AML-193 (cell line): ENCODE results near the gene CENPC.
"Not testable (repeated sequence)": the region's sequence is repeated elsewhere in the genome, so short reads cannot be mapped to it uniquely, and the experiment has no call there.

Source experiments
- DNase-seq, 2 experiments: peaks; one replicate each; lab custom pipeline; 2025; lab: John Stamatoyannopoulos, UW

CENPC gene

GRCh38 chr4:67550451-67550850, 5.1 kb upstream of the CENPC start:
- no peak for DNase-seq

- peak; percentile 39 to 50 for DNase-seq
Observed at GRCh38 chr4:67549123-67549522, 3.8 kb upstream of the CENPC start.

GRCh38 chr4:67546971-67547370, 1.7 kb upstream of the CENPC start:
- no peak for DNase-seq

- DNase-seq: peak in 1 of 2 experiments; percentile 38
Observed at GRCh38 chr4:67546004-67546356, 677 bp upstream of the CENPC start.

- DNase-seq: no peak
Observed at GRCh38 chr4:67542076-67542475, 3.2 kb downstream of the CENPC start.

GRCh38 chr4:67539830-67540229, 5.5 kb downstream of the CENPC start:
- DNase-seq: no peak

GRCh38 chr4:67535280-67535840, 9.9 kb downstream of the CENPC start:
- no peak for DNase-seq

GRCh38 chr4:67533112-67533511, 12.2 kb downstream of the CENPC start:
- DNase-seq: no peak

GRCh38 chr4:67532397-67532796, 12.9 kb downstream of the CENPC start:
- not testable (repeated sequence) for DNase-seq

GRCh38 chr4:67531379-67531962, 13.8 kb downstream of the CENPC start:
- DNase-seq: no peak

- not testable (repeated sequence) for DNase-seq
Observed at GRCh38 chr4:67524140-67524539, 21.2 kb downstream of the CENPC start.

GRCh38 chr4:67522851-67523671, 22.2 kb downstream of the CENPC start:
- DNase-seq: no peak

GRCh38 chr4:67522230-67522629, 23.1 kb downstream of the CENPC start:
- no peak for DNase-seq

- DNase-seq: no peak
Observed at GRCh38 chr4:67521506-67521905, 23.8 kb downstream of the CENPC start.

GRCh38 chr4:67520141-67520540, 25.2 kb downstream of the CENPC start:
- DNase-seq: no peak

GRCh38 chr4:67512501-67512900, 32.8 kb downstream of the CENPC start:
- DNase-seq: peak in 1 of 2 experiments; percentile 2

GRCh38 chr4:67500373-67500772, 44.9 kb downstream of the CENPC start:
- no peak for DNase-seq

GRCh38 chr4:67499799-67500198, 45.5 kb downstream of the CENPC start:
- DNase-seq: no peak

- no peak for DNase-seq
Observed at GRCh38 chr4:67483868-67484602, 61.3 kb downstream of the CENPC start.

GRCh38 chr4:67480810-67481209, 64.5 kb downstream of the CENPC start:
- DNase-seq: no peak

- no peak for DNase-seq
Observed at GRCh38 chr4:67475155-67475554, 70.1 kb downstream of the CENPC start.

- no peak for DNase-seq
Observed at GRCh38 chr4:67470871-67471270, 74.4 kb downstream of the CENPC start.

GRCh38 chr4:67468830-67469229, 76.5 kb downstream of the CENPC start:
- peak; percentile 49 to 55 for DNase-seq
